Testis (tissue), 3 donors: Measurements from ENCODE around the gene NTM. TPM values are rescaled to one million over a fixed set of nuclear protein-coding genes. Genes with fewer than 3 reads are reported as not detected.

Source experiments
- DNase-seq: peaks from one replicate; pipeline ENCODE4 v3.0.0-alpha.2; 2019
- H3K27ac ChIP-seq, 2 donors: fragments of 200-600 bp; sonication (generic); one replicate each; pipeline ENCODE4 v1.5.1; 2019
- H3K27me3 ChIP-seq: fragments of 200-600 bp; sonication (generic); one replicate; pipeline ENCODE4 v1.5.1; 2019
- H3K36me3 ChIP-seq: fragments of 200-600 bp; sonication (generic); one replicate; pipeline ENCODE4 v1.5.1; 2017; ENCODE audit warnings: low read depth; ENCODE audit errors: missing control alignments
- H3K4me1 ChIP-seq: fragments of 200-600 bp; sonication (generic); one replicate; pipeline ENCODE4 v1.5.1; 2019
- H3K4me3 ChIP-seq, 2 donors: fragments of 200-600 bp; sonication (generic); one replicate each; pipeline ENCODE4 v1.5.1; 2017 to 2019
- H3K9me3 ChIP-seq: fragments of 200-600 bp; sonication (generic); one replicate; pipeline ENCODE4 v1.5.1; 2017
- CTCF ChIP-seq, 3 experiments: fragments of 450-650 bp in 2 of 3; fragments of 200-600 bp in 1 of 3; sonication (generic) in 1 of 3; IDR thresholded peaks; one replicate each; pipeline ENCODE4 v1.5.1; 2016 to 2019; ENCODE audit warnings: antibody characterized with exemption in 3 of 3, mild to moderate bottlenecking in 2 of 3, moderate library complexity in 1 of 3
- POLR2A ChIP-seq: fragments of 450-650 bp; IDR thresholded peaks from one replicate; pipeline ENCODE4 v1.6.1; 2017; ENCODE audit warnings: antibody characterized with exemption, mild to moderate bottlenecking, moderate library complexity
- WGBS, 2 donors: methylation state at CpG; one replicate each; pipeline ENCODE4 v1.1.5; 2018; 5-methylcytosine and 5-hydroxymethylcytosine counted together
- intact Hi-C: fragments of 100-400 bp; cut with DNase I; formaldehyde crosslinking; loops from one replicate; pipeline ENCODE4 v1.15.1; 2023; ENCODE audit warnings: low total_unique reads
- polyA plus RNA-seq: library from polyadenylated mRNA; stranded (reverse); fragments of 350-450 nt; fragmentation: Illumina TruSeq; extraction: RNeasy Lipid Tissue Mini Kit (QIAGEN cat#74804); gene quantifications from one replicate; pipeline ENCODE4 v1.2.3, GENCODE V29; 2014; ENCODE audit warnings: low read depth, low replicate concordance; ENCODE audit not compliant: insufficient read depth
- total RNA-seq, 2 donors: library from RNA; depleted of rRNA; stranded (reverse); fragments of >200 nt; gene quantifications; one replicate each; pipeline ENCODE4 v1.2.3, GENCODE V29; 2016

The NTM gene
- total and polyA plus RNA-seq, 3 donors from 2014 or later, result 1.7 to 4.5 (median 1.8) TPM

DNA sequence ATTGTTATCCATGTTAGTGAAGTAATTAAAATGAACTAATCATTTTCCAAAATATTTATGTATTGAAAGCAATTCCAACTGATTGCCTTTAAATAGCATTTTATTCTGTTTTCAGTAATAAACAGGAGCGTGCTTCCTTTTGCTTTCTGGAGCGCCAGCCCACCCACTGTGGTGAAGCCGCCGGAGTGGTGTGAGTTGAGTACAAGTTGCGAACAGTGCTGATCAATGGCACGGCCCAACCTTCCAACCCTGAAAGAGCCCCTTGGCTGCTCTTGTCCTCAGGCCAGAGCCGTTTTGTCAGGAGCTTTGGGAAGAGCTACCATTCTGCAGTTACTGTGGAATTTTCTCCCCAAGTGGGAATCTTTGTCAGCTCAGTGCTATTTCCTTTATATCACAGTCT is 42.8 kb downstream of the NTM start:
- H3K36me3 ChIP-seq, result no peaks in the 10 kb centered on the region
- H3K4me1 ChIP-seq, result peaks cover 16% of the 10 kb centered on the region
- no peaks in the 10 kb centered on the region for H3K27me3 ChIP-seq
- no peak for TF ChIP-seq POLR2A
- TF ChIP-seq CTCF (IDR thresholded peaks at IDR 0.05), result no peak
- H3K27ac ChIP-seq, result no peak overlapping the region
- no peaks in the 10 kb centered on the region for H3K9me3 ChIP-seq
- DNase-seq, result no peak
- 74 to 90% methylated on average over 7 of the region's 7 CpGs for WGBS, 2 donors
- H3K4me3 ChIP-seq, result no peak overlapping the region
- intact Hi-C loops, result no loop called here

- no peak overlapping the region for H3K27ac ChIP-seq
- H3K4me1 ChIP-seq, result no peaks in the 10 kb centered on the region
- TF ChIP-seq CTCF (IDR thresholded peaks at IDR 0.05), result no peak
- no peak for TF ChIP-seq POLR2A
- DNase-seq, result no peak
- WGBS, 2 donors, result 83 to 85% methylated on average over 6 of the region's 6 CpGs
- H3K4me3 ChIP-seq, result no peak overlapping the region
- no peaks in the 10 kb centered on the region for H3K36me3 ChIP-seq
- intact Hi-C loops, result no loop called here
- no peaks in the 10 kb centered on the region for H3K27me3 ChIP-seq
- H3K9me3 ChIP-seq, result no peaks in the 10 kb centered on the region
Observed at GRCh38 chr11:131418189-131418588, 47.8 kb downstream of the NTM start.

- Histone ChIP-seq H3K27me3 (no peaks in the 10 kb centered on the region), H3K4me3 (no peak overlapping the region), H3K9me3 (no peaks in the 10 kb centered on the region), H3K27ac (no peak overlapping the region), H3K4me1 (no peaks in the 10 kb centered on the region), H3K36me3 (no peaks in the 10 kb centered on the region)
- no peak for DNase-seq
- 92 to 95% methylated on average over 10 of the region's 10 CpGs for WGBS, 2 donors
- intact Hi-C loops, result no loop called here
- TF ChIP-seq CTCF (IDR thresholded peaks at IDR 0.05) (no peak), POLR2A (no peak)
Observed at GRCh38 chr11:131421066-131421855, 50.8 kb downstream of the NTM start.

- Histone ChIP-seq H3K27me3 (no peaks in the 10 kb centered on the region), H3K9me3 (no peaks in the 10 kb centered on the region), H3K36me3 (no peaks in the 10 kb centered on the region), H3K4me3 (no peak overlapping the region), H3K4me1 (no peaks in the 10 kb centered on the region), H3K27ac (no peak overlapping the region)
- TF ChIP-seq CTCF (IDR thresholded peaks at IDR 0.05) (no peak), POLR2A (no peak)
- 66 to 74% methylated on average over 3 of the region's 3 CpGs for WGBS, 2 donors
- no peak for DNase-seq
- intact Hi-C loops, result no loop called here
Observed at GRCh38 chr11:131422029-131422428, 51.6 kb downstream of the NTM start.

DNA sequence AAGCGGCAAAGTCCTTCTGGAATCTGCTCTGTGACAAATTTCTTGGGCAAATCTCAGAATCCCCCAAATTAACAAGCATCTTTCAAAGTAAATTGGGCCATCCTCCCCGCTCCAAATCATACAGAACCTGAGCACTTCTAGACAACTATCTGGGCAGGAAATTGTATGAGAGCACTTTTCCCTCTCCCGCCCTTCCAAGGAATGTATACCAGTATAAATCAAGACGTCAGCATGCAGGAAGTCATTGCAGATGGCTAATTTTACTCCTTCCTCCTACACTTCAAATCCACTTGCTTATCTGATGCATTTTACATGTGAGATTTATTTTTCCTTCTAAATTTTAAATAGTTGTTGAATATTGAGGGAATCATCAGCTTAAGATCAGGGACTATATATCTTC is 52.1 kb downstream of the NTM start:
- Histone ChIP-seq H3K27ac (no peak overlapping the region), H3K36me3 (no peaks in the 10 kb centered on the region), H3K9me3 (no peaks in the 10 kb centered on the region), H3K4me1 (no peaks in the 10 kb centered on the region), H3K27me3 (no peaks in the 10 kb centered on the region), H3K4me3 (no peak overlapping the region)
- DNase-seq, result no peak
- TF ChIP-seq POLR2A (no peak), CTCF (IDR thresholded peaks at IDR 0.05) (no peak)
- intact Hi-C loops, result no loop called here
- 54 to 63% methylated on average over 4 of the region's 4 CpGs for WGBS, 2 donors
